Upper lobe of left lung (tissue), 4 donors: Measurements from ENCODE around the gene NDUFA8.

Experiments
- POLR2A ChIP-seq, 4 donors: fragments of 450-650 bp; IDR thresholded peaks; one replicate each; pipeline ENCODE4 v1.5.1; 2016 to 2017; ENCODE audit warnings: antibody characterized with exemption in 4 of 4, mild to moderate bottlenecking in 2 of 4
- TF ChIP-seq, protein P1 (sequence below), 6 experiments: fragments of 450-650 bp in 4 of 6; fragments of 200-600 bp in 2 of 6; sonication (generic) in 2 of 6; IDR thresholded peaks; one replicate each; pipeline ENCODE4 v1.5.1; 2016 to 2019; ENCODE audit warnings: antibody characterized with exemption in 6 of 6

DNA sequence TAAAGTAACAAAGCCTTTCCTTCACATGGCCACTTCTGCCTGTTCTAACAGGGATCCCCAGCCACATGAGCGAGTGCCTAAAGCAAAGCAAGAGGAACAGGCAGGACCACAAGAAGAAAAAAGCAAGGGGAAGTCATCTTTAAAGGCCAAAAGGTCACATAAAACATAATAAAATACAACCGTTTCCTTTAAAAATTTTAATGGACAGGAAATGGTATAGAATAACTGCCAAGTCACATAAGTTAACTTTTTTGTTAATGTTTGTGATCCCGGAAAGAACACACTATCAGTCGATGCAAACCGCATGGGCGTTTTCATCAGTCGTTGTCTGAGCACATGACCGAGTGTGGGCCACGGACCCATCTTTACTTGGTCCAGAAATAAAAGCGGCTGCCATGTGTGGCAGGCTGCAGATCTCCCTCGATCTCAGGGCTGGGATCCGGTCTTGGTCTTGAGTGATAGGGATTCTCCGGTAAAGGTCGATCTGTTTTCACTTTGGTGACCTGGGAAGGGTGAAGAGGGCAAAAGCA lies 15.6 kb downstream of the NDUFA8 start:
- TF ChIP-seq, protein P1, sequence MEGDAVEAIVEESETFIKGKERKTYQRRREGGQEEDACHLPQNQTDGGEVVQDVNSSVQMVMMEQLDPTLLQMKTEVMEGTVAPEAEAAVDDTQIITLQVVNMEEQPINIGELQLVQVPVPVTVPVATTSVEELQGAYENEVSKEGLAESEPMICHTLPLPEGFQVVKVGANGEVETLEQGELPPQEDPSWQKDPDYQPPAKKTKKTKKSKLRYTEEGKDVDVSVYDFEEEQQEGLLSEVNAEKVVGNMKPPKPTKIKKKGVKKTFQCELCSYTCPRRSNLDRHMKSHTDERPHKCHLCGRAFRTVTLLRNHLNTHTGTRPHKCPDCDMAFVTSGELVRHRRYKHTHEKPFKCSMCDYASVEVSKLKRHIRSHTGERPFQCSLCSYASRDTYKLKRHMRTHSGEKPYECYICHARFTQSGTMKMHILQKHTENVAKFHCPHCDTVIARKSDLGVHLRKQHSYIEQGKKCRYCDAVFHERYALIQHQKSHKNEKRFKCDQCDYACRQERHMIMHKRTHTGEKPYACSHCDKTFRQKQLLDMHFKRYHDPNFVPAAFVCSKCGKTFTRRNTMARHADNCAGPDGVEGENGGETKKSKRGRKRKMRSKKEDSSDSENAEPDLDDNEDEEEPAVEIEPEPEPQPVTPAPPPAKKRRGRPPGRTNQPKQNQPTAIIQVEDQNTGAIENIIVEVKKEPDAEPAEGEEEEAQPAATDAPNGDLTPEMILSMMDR (IDR thresholded peaks at IDR 0.05), result no peak
- no peak for TF ChIP-seq POLR2A (IDR thresholded peaks at IDR 0.05)
